ENCODE measurements around the gene MACC1. TPM values are rescaled to one million over a fixed set of nuclear protein-coding genes. Genes with fewer than 3 reads are reported as not detected.

MACC1 gene
- polyA plus RNA-seq, 1 donor: 0.04 TPM

Other genes starting within 250 kb of the MACC1 start
- 3.9 TPM for gene ITGB8, start 113.5 kb upstream of the MACC1 start, polyA plus RNA-seq (ENCODE audit: insufficient read length)